ENCODE data around the gene C1orf167. TPM values are rescaled to one million over a fixed set of nuclear protein-coding genes. Genes with fewer than 3 reads are reported as not detected.

Gene C1orf167
- total RNA-seq, 1 donor from 2014 or later, result 0.68 TPM

DNA sequence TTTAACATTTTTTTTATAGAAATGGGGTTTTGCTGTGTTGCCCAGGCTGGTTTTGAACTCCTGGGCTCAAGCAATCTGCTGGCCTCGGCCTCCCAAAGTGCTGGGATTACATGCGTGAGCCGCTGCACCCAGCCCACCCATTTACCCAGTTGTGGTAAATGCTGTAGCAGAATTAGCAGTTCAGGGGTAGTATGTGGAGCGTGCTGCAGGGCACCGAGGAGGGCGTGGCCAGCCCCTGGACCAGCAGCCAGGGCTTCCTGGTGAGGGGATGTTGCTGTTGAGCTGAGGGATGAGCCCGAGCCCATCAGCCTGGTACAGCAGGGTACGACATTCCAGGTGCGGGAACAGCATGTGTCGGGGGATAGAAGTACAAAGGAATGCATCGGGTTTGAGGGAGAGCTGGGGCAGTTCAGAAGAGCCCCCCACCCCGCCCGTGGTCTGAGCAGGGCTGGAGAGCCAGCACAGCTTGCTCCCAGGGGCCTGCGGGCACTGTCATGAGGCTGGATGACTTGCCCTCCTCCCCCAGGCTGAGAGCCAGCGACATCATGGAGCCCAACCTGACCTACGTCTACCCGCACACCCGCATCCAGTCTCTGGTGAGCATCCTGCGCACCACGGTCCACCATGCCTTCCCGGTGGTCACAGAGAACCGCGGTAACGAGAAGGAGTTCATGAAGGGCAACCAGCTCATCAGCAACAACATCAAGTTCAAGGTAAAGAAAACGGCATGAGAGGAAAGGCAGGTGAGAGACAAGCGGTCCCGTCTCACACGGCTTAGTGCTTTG lies 73.6 kb downstream of the C1orf167 start:
- DNase-seq (ENCODE audit: low spot score), result no peak

DNA sequence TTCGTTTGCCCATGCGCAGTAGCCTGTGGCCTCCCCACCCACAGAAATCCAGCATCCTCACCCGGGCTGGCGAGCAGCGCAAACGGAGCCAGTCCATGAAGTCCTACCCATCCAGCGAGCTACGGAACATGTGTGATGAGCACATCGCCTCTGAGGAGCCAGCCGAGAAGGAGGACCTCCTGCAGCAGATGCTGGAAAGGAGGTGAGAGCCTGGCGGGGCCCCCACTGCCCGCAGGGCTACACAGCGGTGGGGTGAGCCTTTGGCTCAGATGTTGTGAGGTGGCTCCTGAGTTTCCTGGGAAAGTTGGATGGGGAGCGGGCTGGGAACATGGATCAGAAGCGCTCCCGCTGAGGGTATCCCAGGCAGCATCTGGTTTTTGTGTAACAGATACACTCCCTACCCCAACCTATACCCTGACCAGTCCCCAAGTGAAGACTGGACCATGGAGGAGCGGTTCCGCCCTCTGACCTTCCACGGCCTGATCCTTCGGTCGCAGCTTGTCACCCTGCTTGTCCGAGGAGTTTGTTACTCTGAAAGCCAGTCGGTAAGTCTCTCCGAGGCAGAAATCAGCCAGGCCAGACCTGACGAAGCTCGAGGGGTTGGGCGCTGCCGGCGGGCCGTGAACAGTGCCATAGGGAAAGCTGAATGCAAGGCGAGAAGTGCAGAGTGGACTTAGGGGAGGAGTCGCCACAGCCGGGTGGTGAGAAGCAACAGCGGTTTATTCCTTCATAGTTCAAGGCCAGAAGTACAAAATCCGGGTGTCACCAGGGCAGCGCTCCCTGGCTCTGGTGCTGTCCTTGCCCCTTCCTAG lies 75.2 kb downstream of the C1orf167 start:
- DNase-seq (ENCODE audit: low spot score), result no peak

GRCh38 chr1:11837767-11838348 lies 75.9 kb downstream of the C1orf167 start:
- DNase-seq (ENCODE audit: low spot score), result no peak

GRCh38 chr1:11838349-11839272 lies 76.6 kb downstream of the C1orf167 start:
- peak; percentile 82 for DNase-seq (ENCODE audit: low spot score)

Other genes starting within 250 kb of the C1orf167 start
- 3.5 TPM for gene FBXO2, start 107.8 kb upstream of the C1orf167 start, total RNA-seq
- gene FBXO44, start 107.3 kb upstream of the C1orf167 start, total RNA-seq, result 19.3 TPM
- gene FBXO6, start 98.0 kb upstream of the C1orf167 start, total RNA-seq, result 7.5 TPM
- gene MAD2L2, start 81.0 kb upstream of the C1orf167 start, total RNA-seq, result 16.6 TPM
- 0.08 TPM for gene DRAXIN, start 70.5 kb upstream of the C1orf167 start, total RNA-seq
- 33.1 TPM for gene AGTRAP, start 26.1 kb upstream of the C1orf167 start, total RNA-seq
- gene MTHFR, start 43.8 kb downstream of the C1orf167 start, total RNA-seq, result 55.4 TPM
- 25.9 TPM for gene CLCN6, start 44.0 kb downstream of the C1orf167 start, total RNA-seq
- not detected for gene NPPA, start 85.6 kb downstream of the C1orf167 start, total RNA-seq
- gene NPPB, start 96.8 kb downstream of the C1orf167 start, total RNA-seq, result not detected
- 36.6 TPM for gene KIAA2013, start 164.2 kb downstream of the C1orf167 start, total RNA-seq
- 54.5 TPM for gene PLOD1, start 172.5 kb downstream of the C1orf167 start, total RNA-seq
- gene MFN2, start 218.3 kb downstream of the C1orf167 start, total RNA-seq, result 116 TPM

Measured in ureter (tissue), 1 donor.